HG02973 (cell line): Measurements from ENCODE around the gene FDXR.

ENCODE experiments used
- ATAC-seq: cut with Tn5 transposase; IDR thresholded peaks from one replicate; pipeline ENCODE4 v1.9.1; 2021; ENCODE audit warnings: moderate library complexity; ENCODE audit not compliant: unreplicated experiment

Gene FDXR

GRCh38 chr17:74901353-74902135, 28.8 kb upstream of the FDXR start:
- ATAC-seq = no peak

- ATAC-seq = no peak
Measured at GRCh38 chr17:74900208-74900607, 27.4 kb upstream of the FDXR start.

- ATAC-seq = no peak
Measured at GRCh38 chr17:74898376-74898946, 25.7 kb upstream of the FDXR start.

GRCh38 chr17:74893936-74894671, 21.3 kb upstream of the FDXR start:
- ATAC-seq = no peak

- no peak for ATAC-seq
Measured at GRCh38 chr17:74892974-74893911, 20.4 kb upstream of the FDXR start, which contains the start of gene FADS6. Gene FADS6, minus strand, starts transcription at chr17:74893633. Its CDS starts 38 bp downstream, at chr17:74893595.

- no peak for ATAC-seq
Measured at GRCh38 chr17:74892013-74892841, 19.4 kb upstream of the FDXR start.

GRCh38 chr17:74890554-74890953, 17.8 kb upstream of the FDXR start:
- ATAC-seq = no peak

GRCh38 chr17:74888469-74888868, 15.7 kb upstream of the FDXR start:
- ATAC-seq = no peak

- no peak for ATAC-seq
Measured at GRCh38 chr17:74883241-74883745, 10.5 kb upstream of the FDXR start.

GRCh38 chr17:74882517-74883240, 9.9 kb upstream of the FDXR start:
- no peak for ATAC-seq

GRCh38 chr17:74881073-74881472, 8.3 kb upstream of the FDXR start:
- ATAC-seq = no peak

- no peak for ATAC-seq
Measured at GRCh38 chr17:74879308-74879707, 6.5 kb upstream of the FDXR start.

GRCh38 chr17:74878658-74879057, 5.9 kb upstream of the FDXR start:
- no peak for ATAC-seq

- no peak for ATAC-seq
Measured at GRCh38 chr17:74877592-74878548, 5.1 kb upstream of the FDXR start.

- ATAC-seq = no peak
Measured at GRCh38 chr17:74875977-74876593, 3.3 kb upstream of the FDXR start.

GRCh38 chr17:74875155-74875976, 2.6 kb upstream of the FDXR start:
- ATAC-seq = no peak

GRCh38 chr17:74874615-74875037, 1.8 kb upstream of the FDXR start:
- ATAC-seq = no peak
